Brain microvascular endothelial cell (primary cell): Measurements from ENCODE around the gene MYPN.
A peak's percentile ranks its signal among the peaks of the same experiment; 100 is the strongest.

ENCODE experiments used
- DNase-seq: peaks from one replicate; pipeline ENCODE4 v3.0.0-alpha.2; 2020
- H3K27ac ChIP-seq: fragments of 250-450 bp; sonication (Bioruptor Pico); 2 replicates; pipeline ENCODE4 v1.5.1; 2020; ENCODE audit warnings: mild to moderate bottlenecking, moderate library complexity
- H3K27me3 ChIP-seq: fragments of 250-450 bp; sonication (Bioruptor Pico); replicated peaks from 2 replicates; pipeline ENCODE4 v1.5.1; 2020; ENCODE audit warnings: mild to moderate bottlenecking
- H3K36me3 ChIP-seq: fragments of 250-450 bp; sonication (Bioruptor Pico); replicated peaks from 2 replicates; pipeline ENCODE4 v1.5.1; 2020; ENCODE audit warnings: mild to moderate bottlenecking
- H3K4me3 ChIP-seq: 2 replicates; pipeline ENCODE4 v1.5.1; 2011; ENCODE audit warnings: low read depth, mild to moderate bottlenecking, control low read depth, low read length, moderate library complexity
- CTCF ChIP-seq: IDR thresholded peaks from 2 replicates; pipeline ENCODE4 v1.5.1; 2011; ENCODE audit warnings: low read depth, mild to moderate bottlenecking, moderate library complexity, low read length, control low read depth, inconsistent platforms; ENCODE audit errors: missing control alignments
- in situ Hi-C: cut with HindIII; loops from 2 replicates; pipeline ENCODE4 v1.10.0; 2017; ENCODE audit warnings: low sequenced_read_pairs, low pct_ligation_motif_present

MYPN gene

DNA sequence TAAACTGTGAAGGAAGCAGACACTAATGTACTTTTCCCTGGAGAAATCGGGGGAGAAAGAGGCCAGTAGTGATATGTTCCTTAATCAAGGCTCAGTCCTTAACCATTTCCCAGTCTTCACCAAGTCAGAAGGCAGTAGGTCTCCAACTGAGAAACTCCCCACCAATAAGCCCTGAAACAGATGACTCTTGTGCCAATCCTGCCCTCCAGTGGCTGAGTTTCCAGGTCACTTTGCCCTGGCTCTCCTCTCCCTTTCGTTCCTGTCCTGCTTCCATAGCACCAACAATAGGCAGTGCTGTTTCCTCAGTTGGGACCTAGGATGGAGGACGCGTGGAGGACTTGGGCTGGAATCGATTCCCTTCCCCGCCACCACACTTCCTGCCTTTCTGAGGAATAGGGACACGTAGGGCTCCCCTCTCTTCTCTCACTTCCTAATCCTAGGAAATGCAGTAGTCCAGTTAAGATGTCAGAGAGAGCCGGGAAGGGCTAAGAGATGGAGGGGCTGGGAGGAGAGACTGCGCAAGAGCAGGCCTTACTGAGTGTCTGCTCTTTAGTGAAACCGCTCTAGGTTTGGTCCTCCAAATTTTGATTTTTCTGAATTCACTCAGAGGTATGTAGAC, 99.2 kb downstream of the MYPN start:
- DNase-seq: peak; percentile 72
- Histone ChIP-seq H3K27me3 (no peaks in the 10 kb centered on the region), H3K27ac (no peak overlapping the region), H3K4me3 (no peak overlapping the region), H3K36me3 (no peaks in the 10 kb centered on the region)
- TF ChIP-seq CTCF: peak; percentile 86
- in situ Hi-C loops: no loop called here

GRCh38 chr10:68211669-68212068, 102.4 kb downstream of the MYPN start:
- DNase-seq: no peak
- no peak overlapping the region for H3K4me3 ChIP-seq
- TF ChIP-seq CTCF: no peak
- H3K36me3 ChIP-seq: no peaks in the 10 kb centered on the region
- H3K27ac ChIP-seq: no peak overlapping the region
- H3K27me3 ChIP-seq: no peaks in the 10 kb centered on the region
- in situ Hi-C loops: no loop called here

DNA sequence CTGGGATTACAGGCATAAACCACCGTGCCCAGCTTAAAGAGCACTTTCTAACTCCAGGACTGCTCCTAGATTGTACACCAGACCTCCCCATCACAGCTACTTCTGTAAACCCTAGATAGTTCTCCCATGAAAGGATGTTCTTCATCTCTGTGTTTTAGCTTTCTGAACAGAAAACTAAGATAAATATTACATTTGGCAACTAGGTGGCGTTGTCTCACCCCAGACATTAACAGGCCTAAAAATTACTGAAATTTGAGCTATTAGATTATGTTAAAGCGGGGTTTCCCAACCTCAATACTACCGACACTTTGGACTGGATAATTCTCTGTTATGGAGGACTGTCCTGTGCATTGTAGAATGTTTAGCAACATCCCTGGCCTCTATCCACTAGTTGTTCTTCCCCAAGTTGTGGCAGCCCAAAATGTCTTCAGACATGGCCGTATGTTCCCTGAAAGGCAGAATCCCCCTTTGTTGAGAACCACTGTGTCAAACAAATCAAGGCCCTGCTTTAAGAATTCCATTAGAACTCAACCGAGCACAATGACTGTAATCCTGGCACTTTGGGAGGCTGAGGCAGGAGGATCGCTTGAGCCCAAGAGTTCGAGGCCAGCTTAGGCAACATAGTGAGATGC, 103.5 kb downstream of the MYPN start:
- in situ Hi-C loops: no loop called here
- peak; percentile 3 for DNase-seq
- Histone ChIP-seq H3K4me3 (no peak overlapping the region), H3K27me3 (no peaks in the 10 kb centered on the region), H3K36me3 (no peaks in the 10 kb centered on the region), H3K27ac (no peak overlapping the region)
- peak; percentile 54 for TF ChIP-seq CTCF

DNA sequence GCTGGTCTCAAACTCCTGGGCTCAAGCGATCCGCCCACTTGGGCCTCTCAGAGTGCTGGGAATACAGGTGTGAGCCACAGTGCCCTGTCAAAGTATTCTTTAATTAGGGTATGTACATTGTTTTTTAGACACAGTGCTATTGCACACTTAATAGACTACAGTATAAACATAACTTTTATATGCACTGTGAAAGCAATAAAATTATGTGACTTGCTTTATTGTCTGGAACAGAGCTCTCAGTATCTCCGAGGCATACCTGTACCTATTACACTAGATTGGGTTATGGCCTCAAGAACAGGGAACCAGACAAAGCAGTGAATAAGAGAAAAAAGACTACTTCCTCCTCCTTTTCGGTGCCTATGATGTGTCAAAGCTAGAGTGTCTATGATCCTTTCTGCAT, 109.5 kb downstream of the MYPN start:
- Histone ChIP-seq H3K27me3 (no peaks in the 10 kb centered on the region), H3K36me3 (no peaks in the 10 kb centered on the region), H3K4me3 (no peak overlapping the region), H3K27ac (no peak overlapping the region)
- in situ Hi-C loops: no loop called here
- no peak for TF ChIP-seq CTCF
- no peak for DNase-seq

DNA sequence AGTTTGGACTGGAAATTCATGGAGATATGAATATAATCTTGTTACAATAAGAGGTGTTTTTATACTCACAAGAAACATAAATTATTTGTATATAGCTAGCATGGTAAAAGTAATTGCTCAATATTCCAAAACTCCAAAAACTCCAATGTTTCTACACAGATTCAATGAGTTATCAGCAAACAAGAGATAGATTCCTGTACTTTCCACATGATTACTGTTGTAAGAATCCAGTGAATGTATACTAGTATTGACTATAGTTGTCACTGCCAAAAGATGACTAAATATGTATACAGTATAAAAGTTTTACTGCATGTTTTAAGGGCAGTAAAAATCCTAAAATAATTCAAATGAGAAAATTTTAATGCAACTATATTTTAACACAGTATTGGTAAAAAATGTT, 111.9 kb downstream of the MYPN start:
- in situ Hi-C loops: no loop called here
- no peak for DNase-seq
- TF ChIP-seq CTCF: no peak

DNA sequence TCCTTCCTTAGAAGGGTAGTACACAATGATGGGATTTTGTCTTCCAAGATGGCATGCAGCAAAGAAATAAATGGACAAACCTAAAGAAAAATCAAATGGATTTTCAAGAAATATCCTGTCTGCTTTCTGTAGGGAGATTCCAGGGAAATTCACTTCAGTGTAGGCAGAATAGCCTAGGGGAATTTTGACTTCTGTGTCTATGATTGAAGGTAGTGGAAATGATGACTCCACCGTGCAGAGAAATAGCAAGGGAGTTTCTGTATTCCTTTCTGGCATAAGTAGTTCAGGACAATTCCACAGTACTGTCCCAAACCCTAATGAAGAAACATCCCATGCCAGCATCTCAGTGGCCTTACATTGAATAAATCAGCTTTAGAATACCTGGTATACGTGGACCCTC, 113.1 kb downstream of the MYPN start:
- DNase-seq: no peak
- no peak for TF ChIP-seq CTCF
- H3K27ac ChIP-seq: no peak overlapping the region

More for the DNA sequence above, 111.9 kb downstream of the MYPN start:
- Histone ChIP-seq H3K27ac (no peak overlapping the region), H3K27me3 (no peaks in the 10 kb centered on the region), H3K36me3 (no peaks in the 10 kb centered on the region), H3K4me3 (no peak overlapping the region)

More for the DNA sequence above, 113.1 kb downstream of the MYPN start:
- Histone ChIP-seq H3K36me3 (no peaks in the 10 kb centered on the region), H3K4me3 (no peak overlapping the region), H3K27me3 (no peaks in the 10 kb centered on the region)
- in situ Hi-C loops: no loop called here
